GM12878 (cell line): Measurements from ENCODE around the gene FBXL17. TPM values are rescaled to one million over a fixed set of nuclear protein-coding genes. Genes with fewer than 3 reads are reported as not detected.

ENCODE experiments used
- ATAC-seq: fragments of 200-7000 bp; cut with Tn5 transposase; 3 replicates; pipeline ENCODE4 v1.9.1; 2020; ENCODE audit warnings: mild to moderate bottlenecking, moderate library complexity
- BruUV-seq: library from RNA; stranded (reverse); fragments of 400-500 nt; replicated peaks from 2 replicates; lab custom pipeline; 2021; lab: Mats Ljungman, UMichigan
- CTCF ChIA-PET: fragments of 300-600 bp; sonication (Branson Sonifier 250); formaldehyde crosslinking; extraction: SDS; loops from one replicate; lab custom pipeline; 2021; ENCODE audit warnings: inconsistent platforms; lab: Yijun Ruan, JAX
- POLR2A ChIA-PET: fragments of 350-600 bp; formaldehyde crosslinking; extraction: SDS; loops from one replicate; lab custom pipeline; 2021; ENCODE audit warnings: inconsistent platforms; lab: Charles Lee
- RAD21 ChIA-PET: fragments of 300-600 bp; sonication (Branson Sonifier 250); formaldehyde crosslinking; loops from one replicate; lab custom pipeline; 2023; ENCODE audit warnings: antibody characterized with exemption; ENCODE audit not compliant: unreplicated experiment; lab: Charles Lee
- SMC1A ChIA-PET: fragments of 300-600 bp; sonication (Branson Sonifier 250); formaldehyde crosslinking; loops from one replicate; lab custom pipeline; 2023; ENCODE audit not compliant: unreplicated experiment, uncharacterized antibody; lab: Charles Lee
- DNase-seq: peaks from one replicate; pipeline ENCODE4 v3.0.0-alpha.2; 2011; ENCODE audit warnings: low read depth, low spot score
- FAIRE-seq: peaks from 3 replicates; lab custom pipeline; 2011; peaks lifted over from hg19 to GRCh38; lab: Jason Lieb, UNC
- H2AFZ ChIP-seq: 2 replicates; pipeline ENCODE4 v1.6.0; 2011; ENCODE audit warnings: low read depth, low read length, control low read depth; ENCODE audit not compliant: control insufficient read depth
- H3K27ac ChIP-seq: 2 replicates; pipeline ENCODE4 v1.5.1; 2011; ENCODE audit warnings: control low read depth; ENCODE audit not compliant: control insufficient read depth, insufficient read depth
- H3K27me3 ChIP-seq, 2 experiments: replicated peaks in 1 of 2; 2 replicates each; pipeline versions ENCODE4 v1.6.0 to v1.6.1; 2011; ENCODE audit warnings: low read length in 1 of 2; ENCODE audit not compliant: control insufficient read depth in 2 of 2, insufficient read depth in 2 of 2
- H3K36me3 ChIP-seq, 2 experiments: 2 replicates each; pipeline ENCODE4 v1.5.1; 2011; ENCODE audit warnings: low read length in 1 of 2; ENCODE audit not compliant: control insufficient read depth in 2 of 2, insufficient read depth in 2 of 2
- H3K4me1 ChIP-seq: 2 replicates; pipeline ENCODE4 v1.6.1; 2011; ENCODE audit warnings: mild to moderate bottlenecking, low read length, moderate library complexity, mixed read lengths; ENCODE audit not compliant: control insufficient read depth, insufficient read depth
- H3K4me2 ChIP-seq: 2 replicates; pipeline ENCODE4 v1.6.0; 2011; ENCODE audit warnings: control low read depth; ENCODE audit not compliant: control insufficient read depth, insufficient read depth
- H3K4me3 ChIP-seq: fragments of 200-600 bp; sonication (generic); 2 replicates; pipeline ENCODE4 v1.5.1; 2016
- H3K79me2 ChIP-seq: 2 replicates; pipeline ENCODE4 v1.6.0; 2011; ENCODE audit warnings: low read length; ENCODE audit not compliant: control insufficient read depth, insufficient read depth
- H3K9ac ChIP-seq: 2 replicates; pipeline ENCODE4 v1.8.0; 2011; ENCODE audit warnings: low read length, control low read depth, mixed read lengths; ENCODE audit not compliant: control insufficient read depth, insufficient read depth
- H3K9me3 ChIP-seq: replicated peaks from 3 replicates; pipeline ENCODE4 v1.5.1; 2011; ENCODE audit warnings: mild to moderate bottlenecking, low read length; ENCODE audit not compliant: control insufficient read depth, insufficient read depth
- H4K20me1 ChIP-seq: 2 replicates; pipeline ENCODE4 v1.6.0; 2011; ENCODE audit not compliant: control insufficient read depth, insufficient read depth
- ASH2L ChIP-seq: fragments of 300-600, 200-600 bp; sonication (generic); IDR thresholded peaks from 2 replicates; pipeline ENCODE4 v1.6.1; 2017; ENCODE audit warnings: low read depth, mild to moderate bottlenecking, borderline replicate concordance
- BACH1 ChIP-seq: fragments of 450-650 bp; IDR thresholded peaks from 2 replicates; pipeline ENCODE4 v1.6.1; 2017; ENCODE audit warnings: mild to moderate bottlenecking, borderline replicate concordance
- CBX3 ChIP-seq: fragments of 200-600 bp; sonication (generic); IDR thresholded peaks from 2 replicates; pipeline ENCODE4 v1.6.1; 2016; ENCODE audit warnings: low read depth, borderline replicate concordance
- CBX5 ChIP-seq: sonication (generic); IDR thresholded peaks from 2 replicates; pipeline ENCODE4 v1.6.1; 2016; ENCODE audit warnings: low read depth, moderate library complexity, mild to moderate bottlenecking, inconsistent platforms
- CREB1 ChIP-seq: IDR thresholded peaks from 2 replicates; pipeline ENCODE4 v1.6.1; 2012; ENCODE audit warnings: low read depth, mild to moderate bottlenecking, inconsistent platforms
- E2F8 ChIP-seq: fragments of 450-650 bp; IDR thresholded peaks from 2 replicates; pipeline ENCODE4 v1.6.1; 2018; ENCODE audit warnings: mild to moderate bottlenecking, low read depth, moderate library complexity; ENCODE audit not compliant: partially characterized antibody
- GABPA ChIP-seq: IDR thresholded peaks from 2 replicates; pipeline ENCODE4 v1.6.1; 2014; ENCODE audit warnings: antibody characterized with exemption, low read depth, mild to moderate bottlenecking, inconsistent platforms
- HDGF ChIP-seq: fragments of 450-650 bp; IDR thresholded peaks from 2 replicates; pipeline ENCODE4 v1.6.1; 2016; ENCODE audit warnings: antibody characterized with exemption
- JUNB ChIP-seq: IDR thresholded peaks from 2 replicates; pipeline ENCODE4 v1.6.1; 2016; ENCODE audit warnings: antibody characterized with exemption, mild to moderate bottlenecking
- KAT2A ChIP-seq: conservative IDR thresholded peaks from 2 replicates; pipeline ENCODE4 v1.6.1; 2011; ENCODE audit warnings: low read depth, low read length; ENCODE audit not compliant: control insufficient read depth
- NR2C2 ChIP-seq: IDR thresholded peaks from 2 replicates; pipeline ENCODE4 v1.6.1; 2011; ENCODE audit warnings: borderline replicate concordance, low read depth; ENCODE audit not compliant: control insufficient read depth, insufficient read length
- POU2F2 ChIP-seq: IDR thresholded peaks from 3 replicates; pipeline ENCODE4 v1.6.1; 2011; ENCODE audit warnings: low read depth, mild to moderate bottlenecking, low read length, borderline replicate concordance
- STAT1 ChIP-seq: fragments of 450-650 bp; conservative IDR thresholded peaks from 2 replicates; pipeline ENCODE4 v1.6.1; 2014; ENCODE audit warnings: antibody characterized with exemption, mild to moderate bottlenecking
- YY1 ChIP-seq: IDR thresholded peaks from 2 replicates; pipeline ENCODE4 v1.6.1; 2011; ENCODE audit warnings: low read depth, mild to moderate bottlenecking, low read length
- WGBS: methylation state at CpG from one replicate; pipeline ENCODE4 v1.1.6; 2016; ENCODE audit warnings: low lambda C conversion rate; ENCODE audit not compliant: insufficient replicate concordance, insufficient coverage; ENCODE audit errors: missing lambda C conversion rate; 5-methylcytosine and 5-hydroxymethylcytosine counted together
- in situ Hi-C: fragments of 300-500 bp; cut with MboI; formaldehyde crosslinking; loops from 9 replicates; pipeline ENCODE4 v1.14.3; 2018; ENCODE audit warnings: mixed read lengths
- intact Hi-C: fragments of 100-400 bp; cut with micrococcal nuclease; formaldehyde crosslinking; loops from one replicate; pipeline ENCODE4 v1.14.2; 2022; ENCODE audit not compliant: unreplicated experiment
- polyA plus RNA-seq, 11 experiments: library from polyadenylated mRNA; depleted of rRNA in 4 of 11; unstranded in 6 of 11; stranded (reverse) in 5 of 11; fragments of >200 nt; fragmentation: Nextera tagmentation in 4 of 11; fragmentation: Illumina TruSeq in 1 of 11; extraction: Ambion mirVana in 4 of 11; extraction: Trizol in 1 of 11; gene quantifications; 1 replicate in 1 of 11; 2 replicates in 10 of 11; pipeline versions ENCODE4 v1.2.1 to v1.2.3, GENCODE V29; 2011 to 2016; ENCODE audit warnings: inconsistent platforms in 2 of 11, missing spikeins in 2 of 11, low read depth in 1 of 11
- total RNA-seq, 4 experiments: library from RNA; depleted of rRNA in 3 of 4; stranded (reverse); fragments of >200 nt in 3 of 4; fragmentation: Illumina TruSeq in 1 of 4; extraction: Trizol in 1 of 4; gene quantifications; 2 replicates each; pipeline versions ENCODE4 v1.2.1 to v1.2.3, GENCODE V29; 2013 to 2021

FBXL17 gene
- total and polyA plus RNA-seq, 10 of the 15 experiments (the other 5 are each of a cell fraction or from before 2014, with no cell fraction given) = 0.88 to 9.0 (median 4.4) TPM

GRCh38 chr5:108060340-108060739, 321.6 kb downstream of the FBXL17 start:
- DNase-seq (no peak), ATAC-seq (0 out of 3 replicates have a peak, but pooled peaks have one; percentile 31), FAIRE-seq (no peak)
- H3K4me3 ChIP-seq = no peak overlapping the region
- H3K27ac ChIP-seq = no peak overlapping the region
- H3K4me2 ChIP-seq = no peak overlapping the region
- H2AFZ ChIP-seq = no peak overlapping the region
- H3K36me3 ChIP-seq = no peaks in the 10 kb centered on the region
- in situ Hi-C loops (no loop called here), intact Hi-C loops (no loop called here)
- SMC1A ChIA-PET = no interaction called here
- H4K20me1 ChIP-seq = no peaks in the 10 kb centered on the region
- no peaks in the 10 kb centered on the region for H3K9me3 ChIP-seq
- H3K27me3 ChIP-seq = no peaks in the 10 kb centered on the region
- TF ChIP-seq HDGF (no peak), JUNB (no peak), STAT1 (no peak), POU2F2 (no peak), GABPA (no peak)
- TF ChIP-seq, all 136 proteins: peak for 0
- Histone ChIP-seq H3K4me1 (no peaks in the 10 kb centered on the region), H3K79me2 (no peaks in the 10 kb centered on the region), H3K9ac (no peak overlapping the region)
- ChIA-PET RAD21 (no interaction called here), POLR2A (no interaction called here), CTCF (no interaction called here)
- no TSS peak for BruUV-seq

GRCh38 chr5:108059334-108059733, 322.6 kb downstream of the FBXL17 start:
- no TSS peak for BruUV-seq
- in situ Hi-C loops (no loop called here), intact Hi-C loops (no loop called here)
- ATAC-seq (no peak), DNase-seq (no peak), FAIRE-seq (no peak)
- WGBS = 89% methylated on average over 3 of the region's 3 CpGs
- Histone ChIP-seq H3K4me3 (no peak overlapping the region), H3K27me3 (no peaks in the 10 kb centered on the region), H4K20me1 (no peaks in the 10 kb centered on the region), H3K4me1 (no peaks in the 10 kb centered on the region), H3K4me2 (no peak overlapping the region), H3K9me3 (no peaks in the 10 kb centered on the region; the same call in 2 of the 3 replicates), H3K9ac (no peak overlapping the region), H2AFZ (no peak overlapping the region), H3K27ac (no peak overlapping the region), H3K36me3 (no peaks in the 10 kb centered on the region), H3K79me2 (no peaks in the 10 kb centered on the region)
- CTCF ChIA-PET = no interaction called here
- SMC1A ChIA-PET = no interaction called here
- POLR2A ChIA-PET = no interaction called here
- RAD21 ChIA-PET = no interaction called here
- no peak for TF ChIP-seq YY1
- no peak for TF ChIP-seq CBX5
- TF ChIP-seq CREB1 = no peak
- TF ChIP-seq CBX3 = no peak
- TF ChIP-seq BACH1 = no peak
- no peak for TF ChIP-seq KAT2A
- no peak for TF ChIP-seq E2F8
- no peak for TF ChIP-seq NR2C2
- no peak for TF ChIP-seq ASH2L
